NCI-H1105 (cell line): ENCODE measurements around the gene KCNH2.
"Not testable (repeated sequence)": the region's sequence is repeated elsewhere in the genome, so short reads cannot be mapped to it uniquely, and the experiment has no call there.

ENCODE experiments used
- DNase-seq: peaks from one replicate; lab custom pipeline; 2025; lab: John Stamatoyannopoulos, UW

Gene KCNH2

DNA sequence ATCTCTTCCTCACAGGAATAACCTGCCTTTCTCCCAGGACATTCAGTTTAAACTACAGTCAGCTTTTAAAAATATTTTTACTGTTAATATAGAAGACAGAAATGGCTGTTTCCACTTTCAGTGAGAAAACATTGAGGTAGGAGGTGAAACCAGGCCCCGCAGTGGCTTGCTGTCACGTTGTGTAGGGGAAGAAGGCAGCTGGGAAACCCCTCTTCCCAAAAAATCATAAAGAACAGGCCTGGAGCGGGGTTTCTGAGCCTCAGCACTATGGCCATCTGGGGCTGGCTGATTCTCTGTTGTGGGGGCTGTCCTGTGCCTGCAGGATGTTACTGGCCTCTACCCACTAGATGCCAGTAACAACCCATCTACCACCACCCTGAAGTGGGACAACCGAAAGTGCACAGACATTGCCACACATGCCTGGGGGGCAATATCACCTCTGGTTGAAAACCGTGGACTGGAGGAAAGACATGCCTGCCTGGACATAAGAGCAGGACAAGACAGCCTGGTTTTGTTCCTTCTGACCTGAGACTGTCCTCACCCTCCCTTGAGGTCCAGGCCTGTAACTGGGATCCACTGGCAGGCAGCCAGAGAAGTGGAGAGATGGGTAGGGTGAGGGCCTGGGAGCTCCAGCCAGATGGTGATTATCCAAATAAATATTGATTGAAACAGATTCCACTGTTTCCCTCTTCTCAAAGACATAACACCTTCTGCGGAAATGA, 43.9 kb downstream of the KCNH2 start:
- no peak for DNase-seq

GRCh38 chr7:150931199-150931869, 46.8 kb downstream of the KCNH2 start:
- peak; percentile 31 for DNase-seq

GRCh38 chr7:150928541-150928940, 49.6 kb downstream of the KCNH2 start:
- DNase-seq: no peak

DNA sequence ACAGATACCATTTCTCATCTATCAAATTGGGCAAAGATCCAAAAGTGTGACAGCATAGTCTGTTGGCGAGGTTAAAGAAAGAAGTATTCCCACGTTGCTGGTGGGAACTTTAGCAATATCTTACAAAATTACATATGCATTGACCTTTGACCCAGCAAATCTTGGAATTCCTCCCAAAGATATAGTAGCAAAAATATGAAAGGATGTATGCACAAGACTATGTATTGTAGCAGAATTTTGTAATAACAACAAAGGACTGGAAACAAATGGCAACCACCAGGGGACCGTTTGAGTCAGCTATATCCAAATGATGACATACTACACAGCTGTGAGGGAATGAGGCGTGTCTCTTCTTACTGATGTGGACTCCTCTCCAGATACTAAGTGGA, 50.2 kb downstream of the KCNH2 start:
- no peak for DNase-seq

GRCh38 chr7:150927157-150927955, 50.8 kb downstream of the KCNH2 start:
- no peak for DNase-seq

- DNase-seq: no peak
Measured at GRCh38 chr7:150926066-150926465, 52.1 kb downstream of the KCNH2 start.

GRCh38 chr7:150924369-150924781, 53.7 kb downstream of the KCNH2 start:
- DNase-seq: no peak

DNA sequence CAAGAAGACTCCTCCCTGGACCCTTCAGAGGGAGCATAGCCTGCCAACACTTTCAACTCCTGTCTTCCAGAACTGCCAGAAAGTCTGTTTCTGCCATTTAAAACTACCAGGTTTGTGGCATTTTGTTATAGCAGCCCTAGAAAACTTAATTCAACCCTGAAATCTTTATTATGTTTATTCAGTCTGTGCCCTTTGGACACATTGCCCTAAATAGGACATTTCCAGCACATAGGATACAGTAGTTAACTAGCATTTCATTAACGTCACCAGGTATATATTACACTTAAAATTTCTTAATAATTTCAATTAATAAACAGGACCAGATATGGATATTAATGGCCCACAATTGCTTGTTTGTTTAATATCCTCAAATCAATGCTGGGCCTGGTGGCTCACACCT, 54.3 kb downstream of the KCNH2 start:
- DNase-seq: no peak

- no peak for DNase-seq
Measured at GRCh38 chr7:150923196-150923595, 54.9 kb downstream of the KCNH2 start.

GRCh38 chr7:150919160-150919559, 59.0 kb downstream of the KCNH2 start:
- DNase-seq: no peak

GRCh38 chr7:150918378-150918777, 59.7 kb downstream of the KCNH2 start:
- DNase-seq: no peak

- DNase-seq: no peak
Measured at GRCh38 chr7:150917969-150918368, 60.2 kb downstream of the KCNH2 start.

GRCh38 chr7:150916670-150917069, 61.5 kb downstream of the KCNH2 start:
- DNase-seq: no peak

DNA sequence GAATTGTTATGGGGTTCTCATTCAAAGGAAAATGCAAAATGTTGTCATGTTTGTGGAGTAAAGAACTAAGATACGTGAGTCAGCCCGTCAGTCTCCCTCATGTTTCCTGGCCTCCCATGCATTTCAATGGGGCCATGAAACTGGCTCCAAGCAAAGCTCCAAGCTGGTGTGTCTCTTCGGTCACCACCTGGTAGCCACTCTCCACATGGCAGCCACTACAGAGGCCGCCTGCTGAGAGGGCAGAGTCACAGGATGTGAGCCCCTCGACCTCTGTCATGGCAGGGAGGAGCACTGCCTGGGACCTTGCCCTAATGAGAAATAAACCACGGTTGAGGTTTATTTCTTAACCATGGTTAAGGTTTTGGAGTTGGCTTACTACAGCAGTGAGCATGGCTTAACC, 63.2 kb downstream of the KCNH2 start:
- DNase-seq: no peak

- DNase-seq: no peak
Measured at GRCh38 chr7:150914196-150914595, 63.9 kb downstream of the KCNH2 start.

DNA sequence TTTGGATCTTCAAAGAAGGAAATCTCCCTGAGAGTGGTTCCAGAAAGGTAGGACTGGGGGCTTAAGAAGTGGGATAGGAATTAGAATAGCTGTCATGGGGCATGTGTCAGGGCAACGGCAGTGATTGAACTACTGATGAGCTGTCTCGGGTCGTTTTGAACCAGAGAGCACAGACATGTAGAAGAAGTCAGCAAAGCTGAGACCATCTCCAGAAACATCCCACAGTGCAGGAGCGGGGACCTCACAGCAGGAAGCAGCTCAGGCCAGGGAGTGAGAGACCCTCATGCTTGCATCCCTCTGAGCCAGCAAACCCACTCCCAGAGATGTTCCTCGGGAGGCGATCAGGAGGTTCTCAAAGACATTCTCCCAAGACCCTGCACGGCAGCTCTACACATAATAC, 65.7 kb downstream of the KCNH2 start:
- no peak for DNase-seq

DNA sequence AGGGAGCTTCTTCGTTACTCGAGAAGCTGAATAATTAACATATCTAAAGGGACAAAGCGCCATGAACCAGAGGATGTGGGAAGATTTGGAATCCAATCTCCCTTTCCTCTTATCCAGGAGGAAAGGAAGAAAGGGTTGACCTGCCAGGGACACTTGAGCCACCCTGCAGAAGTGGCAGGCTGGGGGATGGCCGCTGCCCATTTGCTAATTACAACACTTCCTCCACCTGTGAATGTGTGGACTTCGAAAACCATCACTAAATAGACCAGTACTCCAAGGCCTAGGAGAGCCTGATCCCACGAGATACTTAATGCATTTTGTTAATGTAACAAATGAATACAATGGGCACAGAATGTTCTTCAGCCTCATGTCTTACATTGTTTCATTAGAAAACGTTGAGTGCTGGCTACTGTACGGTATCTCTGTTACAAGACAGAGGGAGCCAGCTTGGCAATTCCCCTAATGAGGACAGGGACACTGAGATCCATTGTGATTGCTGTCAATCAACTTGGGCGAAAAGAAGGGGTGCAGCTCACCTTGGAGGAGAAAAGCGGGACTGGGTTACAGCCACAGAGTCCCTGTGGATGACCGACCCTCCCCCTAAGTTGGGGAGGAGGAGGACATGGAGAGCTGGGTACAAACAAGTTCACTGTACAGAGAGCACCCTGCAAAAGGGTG, 66.4 kb downstream of the KCNH2 start:
- DNase-seq: no peak

DNA sequence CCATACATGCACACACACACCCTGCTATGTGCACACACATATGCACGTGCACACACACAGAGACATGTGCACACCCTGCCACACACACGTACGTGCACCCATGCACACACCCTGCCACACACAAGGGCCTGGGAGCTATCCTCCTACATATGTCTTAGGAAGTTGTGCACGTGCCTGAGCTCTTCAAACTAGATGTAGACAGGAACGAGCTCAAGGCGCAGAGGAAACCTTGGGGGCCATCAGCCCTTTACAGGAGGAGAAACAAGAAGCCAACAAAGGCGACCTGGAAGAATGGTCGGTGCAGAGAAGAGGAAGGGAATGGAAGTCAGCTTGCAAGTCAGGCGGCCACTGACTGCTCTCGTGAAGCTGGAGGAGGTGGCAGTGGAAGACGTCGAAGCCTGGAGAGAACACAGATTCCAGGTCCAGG, 67.1 kb downstream of the KCNH2 start:
- no peak for DNase-seq

- not testable (repeated sequence) for DNase-seq
Measured at GRCh38 chr7:150910305-150910995, 67.7 kb downstream of the KCNH2 start.

DNA sequence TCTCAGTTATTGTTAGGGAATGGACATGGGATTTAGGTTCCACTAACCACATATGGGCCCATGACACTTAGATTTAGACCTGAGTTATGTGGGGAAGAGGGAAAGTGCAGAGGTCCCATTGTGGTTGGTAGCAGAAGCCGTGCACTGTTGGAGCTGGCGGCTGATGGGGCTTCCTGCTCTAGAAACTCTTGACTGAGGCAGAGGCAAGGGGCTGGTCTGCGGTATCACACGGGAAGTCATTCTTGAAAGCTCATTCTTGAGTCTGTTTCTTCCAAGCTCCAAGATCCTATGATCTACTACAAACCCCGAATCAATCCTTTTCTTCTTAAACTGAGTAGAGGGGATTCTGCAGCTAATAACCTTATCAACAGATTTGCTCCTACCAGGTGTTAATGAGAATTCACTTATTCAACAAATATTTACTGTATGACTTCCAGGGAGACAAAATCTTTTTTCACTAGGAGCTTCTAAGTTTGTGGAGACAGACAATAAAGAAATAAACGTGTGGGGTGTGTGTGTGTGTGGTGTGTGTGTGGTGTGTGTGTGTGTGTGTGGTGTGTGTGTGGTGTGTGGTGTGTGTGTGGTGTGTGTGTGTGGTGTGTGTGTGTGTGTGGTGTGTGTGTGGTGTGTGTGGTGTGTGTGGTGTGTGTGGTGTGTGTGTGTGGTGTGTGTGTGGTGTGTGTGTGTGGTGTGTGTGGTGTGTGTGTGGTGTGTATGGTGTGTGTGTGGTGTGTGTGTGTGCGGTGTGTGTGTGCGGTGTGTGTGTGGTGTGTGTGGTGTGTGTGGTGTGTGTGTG, 68.7 kb downstream of the KCNH2 start:
- no peak for DNase-seq

GRCh38 chr7:150908173-150908572, 69.9 kb downstream of the KCNH2 start:
- no peak for DNase-seq
